Calu3 (cell line): Measurements from ENCODE around the gene ITPK1. TPM values are rescaled to one million over a fixed set of nuclear protein-coding genes. Genes with fewer than 3 reads are reported as not detected.

Experiments used
- BruUV-seq: library from RNA; stranded (reverse); fragments of 400-500 nt; replicated peaks from 2 replicates; lab custom pipeline; 2021; lab: Mats Ljungman, UMichigan
- CTCF ChIA-PET: fragments of 300-600 bp; sonication (Branson Sonifier 250); formaldehyde crosslinking; loops from one replicate; lab custom pipeline; 2022; ENCODE audit warnings: antibody characterized with exemption; lab: Charles Lee
- DNase-seq: peaks from one replicate; pipeline ENCODE4 v3.0.0; 2022
- H3K27ac Mint-ChIP-seq: one replicate; pipeline ENCODE4 v1.8.0; 2022; ENCODE audit warnings: mixed read lengths; ENCODE audit not compliant: unreplicated experiment
- H3K27me3 Mint-ChIP-seq: one replicate; pipeline ENCODE4 v1.8.0; 2022; ENCODE audit warnings: mixed read lengths; ENCODE audit not compliant: unreplicated experiment
- H3K36me3 Mint-ChIP-seq: one replicate; pipeline ENCODE4 v1.8.0; 2022; ENCODE audit warnings: mild to moderate bottlenecking, moderate library complexity, mixed read lengths; ENCODE audit not compliant: insufficient read depth, unreplicated experiment
- H3K4me1 Mint-ChIP-seq: one replicate; pipeline ENCODE4 v1.8.0; 2022; ENCODE audit warnings: mild to moderate bottlenecking, low read depth, mixed read lengths; ENCODE audit not compliant: unreplicated experiment
- H3K4me3 Mint-ChIP-seq: one replicate; pipeline ENCODE4 v1.8.0; 2022; ENCODE audit warnings: mild to moderate bottlenecking, low read depth, moderate library complexity, mixed read lengths; ENCODE audit not compliant: unreplicated experiment
- H3K9me3 Mint-ChIP-seq: one replicate; pipeline ENCODE4 v1.8.0; 2022; ENCODE audit warnings: low read depth, mixed read lengths; ENCODE audit not compliant: unreplicated experiment
- intact Hi-C: fragments of 100-400 bp; cut with micrococcal nuclease; formaldehyde crosslinking; loops from one replicate; pipeline ENCODE4 v1.10.0; 2022; ENCODE audit not compliant: unreplicated experiment
- total RNA-seq: library from RNA; stranded (reverse); gene quantifications from 2 replicates; pipeline ENCODE4 v1.2.3, GENCODE V29; 2022
- TF ChIP-seq, protein P1 (sequence below): fragments of 200-600 bp; IDR thresholded peaks from one replicate; pipeline ENCODE4 v1.8.0; 2022; ENCODE audit warnings: antibody characterized with exemption; ENCODE audit not compliant: unreplicated experiment

ITPK1 gene
- total RNA-seq, 1 experiment from 2014 or later: 94.3 TPM

DNA sequence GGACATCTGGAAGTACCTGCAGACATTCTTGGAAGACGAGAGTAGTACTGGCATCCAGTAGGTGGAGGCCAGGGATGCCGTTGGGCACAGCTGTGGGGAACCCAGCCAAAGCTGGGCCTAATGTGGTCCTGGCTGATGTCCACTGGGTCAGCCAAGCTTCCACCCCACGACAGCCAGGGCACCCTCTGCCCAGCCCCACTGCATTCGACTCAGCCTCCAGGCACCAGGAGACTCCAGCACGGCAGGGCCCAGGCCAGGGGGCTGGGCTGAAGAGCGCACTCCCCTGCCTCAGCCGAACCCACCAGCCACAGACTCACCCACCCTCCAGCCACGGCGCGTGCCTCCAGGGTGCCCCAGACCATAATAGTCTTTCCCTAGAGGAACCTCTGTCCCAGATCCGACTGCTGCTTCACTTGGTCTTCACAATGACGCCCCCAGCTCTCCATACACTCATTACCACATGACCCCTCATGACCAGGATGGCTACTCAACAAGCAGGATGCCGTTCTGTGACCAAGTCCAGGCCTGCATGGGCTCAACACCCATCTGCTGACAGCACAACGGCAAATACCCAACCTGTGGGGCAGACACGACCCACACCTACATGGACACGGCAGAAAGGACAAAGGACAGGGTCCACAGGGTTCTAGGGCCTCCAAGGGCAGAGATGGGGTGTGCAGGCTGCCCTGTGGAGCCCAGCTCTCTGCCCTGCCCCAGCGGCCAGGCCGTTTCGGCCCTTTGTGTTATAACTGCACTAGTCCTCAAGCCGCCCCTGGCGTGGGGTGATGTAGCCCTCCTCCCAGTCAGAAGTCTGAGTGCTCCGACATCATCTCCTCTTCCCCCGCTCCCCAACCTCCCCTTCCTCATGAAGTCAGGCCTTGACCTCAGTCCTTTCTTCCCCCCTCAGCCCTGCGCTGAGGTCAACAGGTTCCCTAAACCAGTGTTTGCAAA, 22.8 kb downstream of the ITPK1 start:
- TF ChIP-seq, protein P1, sequence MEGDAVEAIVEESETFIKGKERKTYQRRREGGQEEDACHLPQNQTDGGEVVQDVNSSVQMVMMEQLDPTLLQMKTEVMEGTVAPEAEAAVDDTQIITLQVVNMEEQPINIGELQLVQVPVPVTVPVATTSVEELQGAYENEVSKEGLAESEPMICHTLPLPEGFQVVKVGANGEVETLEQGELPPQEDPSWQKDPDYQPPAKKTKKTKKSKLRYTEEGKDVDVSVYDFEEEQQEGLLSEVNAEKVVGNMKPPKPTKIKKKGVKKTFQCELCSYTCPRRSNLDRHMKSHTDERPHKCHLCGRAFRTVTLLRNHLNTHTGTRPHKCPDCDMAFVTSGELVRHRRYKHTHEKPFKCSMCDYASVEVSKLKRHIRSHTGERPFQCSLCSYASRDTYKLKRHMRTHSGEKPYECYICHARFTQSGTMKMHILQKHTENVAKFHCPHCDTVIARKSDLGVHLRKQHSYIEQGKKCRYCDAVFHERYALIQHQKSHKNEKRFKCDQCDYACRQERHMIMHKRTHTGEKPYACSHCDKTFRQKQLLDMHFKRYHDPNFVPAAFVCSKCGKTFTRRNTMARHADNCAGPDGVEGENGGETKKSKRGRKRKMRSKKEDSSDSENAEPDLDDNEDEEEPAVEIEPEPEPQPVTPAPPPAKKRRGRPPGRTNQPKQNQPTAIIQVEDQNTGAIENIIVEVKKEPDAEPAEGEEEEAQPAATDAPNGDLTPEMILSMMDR: no peak
- Mint-ChIP-seq H3K27ac (no peak overlapping the region), H3K27me3 (no peaks in the 10 kb centered on the region), H3K9me3 (no peaks in the 10 kb centered on the region), H3K4me1 (peaks cover 21% of the 10 kb centered on the region), H3K36me3 (peaks cover 5% of the 10 kb centered on the region), H3K4me3 (no peak overlapping the region)
- BruUV-seq: no TSS peak
- no peak for DNase-seq
- intact Hi-C loops: no loop called here
- CTCF ChIA-PET: no interaction called here

DNA sequence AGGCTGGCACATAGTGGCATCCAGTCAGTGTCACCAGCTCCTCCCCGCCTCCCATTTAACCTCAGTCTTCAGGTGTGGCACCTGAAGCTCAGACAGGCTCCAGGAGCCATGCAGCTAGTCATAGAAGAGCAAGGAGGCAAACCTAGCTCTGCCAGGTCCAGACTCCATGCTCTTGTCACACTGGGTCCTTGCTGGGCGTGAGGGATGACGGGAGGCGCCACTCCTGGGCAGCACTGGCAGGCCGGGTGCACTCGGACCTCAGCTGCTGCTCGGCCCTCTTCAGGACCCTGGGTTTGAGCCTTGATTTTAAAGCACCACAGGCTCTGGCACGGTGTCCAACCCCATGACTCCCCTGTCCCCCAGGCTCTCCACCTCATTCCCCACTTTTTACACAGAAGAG, 24.1 kb downstream of the ITPK1 start:
- H3K36me3 Mint-ChIP-seq: peaks cover 5% of the 10 kb centered on the region
- H3K27ac Mint-ChIP-seq: no peak overlapping the region
- TF ChIP-seq, protein P1: no peak
- H3K4me3 Mint-ChIP-seq: no peak overlapping the region
- no peaks in the 10 kb centered on the region for H3K9me3 Mint-ChIP-seq
- no peak for DNase-seq
- BruUV-seq: no TSS peak
- intact Hi-C loops: no loop called here
- CTCF ChIA-PET: no interaction called here
- H3K27me3 Mint-ChIP-seq: no peaks in the 10 kb centered on the region
- H3K4me1 Mint-ChIP-seq: peaks cover 21% of the 10 kb centered on the region

DNA sequence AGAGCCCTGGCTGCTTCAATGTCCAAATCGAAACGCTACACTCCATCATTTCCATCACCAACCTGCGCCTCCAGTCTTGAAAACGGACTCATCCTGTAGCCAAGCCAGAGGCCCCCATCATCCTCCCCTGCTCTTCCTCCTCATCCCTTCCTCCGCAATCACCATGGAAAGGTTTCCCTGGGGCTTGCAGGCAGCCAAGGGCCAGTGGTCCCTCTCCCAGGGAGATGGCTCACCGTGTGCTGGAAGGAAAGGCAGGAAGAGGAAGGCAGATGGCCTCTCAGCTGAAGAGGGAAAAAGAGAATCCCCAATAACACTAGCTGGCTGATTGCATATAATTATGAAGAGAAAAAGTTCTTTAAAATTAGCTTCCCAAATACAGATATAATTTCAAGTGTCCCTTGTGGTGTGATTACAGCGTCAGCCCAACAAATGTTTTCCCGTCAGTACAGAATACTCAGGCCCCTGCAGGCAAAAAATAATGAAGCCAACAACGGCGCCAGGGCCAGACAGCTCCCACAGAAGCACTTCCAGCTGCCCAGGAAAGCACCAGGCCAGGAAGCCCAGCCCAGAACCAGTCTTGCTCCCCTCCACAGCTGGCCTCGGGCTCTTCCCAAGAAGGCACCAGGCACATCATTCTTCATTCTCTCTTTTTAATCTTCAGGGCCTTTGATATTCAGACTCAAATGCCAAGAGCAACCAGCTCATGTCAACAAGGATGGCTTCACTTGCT, 24.7 kb downstream of the ITPK1 start:
- Mint-ChIP-seq H3K27me3 (no peaks in the 10 kb centered on the region), H3K4me3 (no peak overlapping the region), H3K36me3 (peaks cover 5% of the 10 kb centered on the region), H3K4me1 (peaks cover 15% of the 10 kb centered on the region), H3K27ac (no peak overlapping the region), H3K9me3 (no peaks in the 10 kb centered on the region)
- intact Hi-C loops: no loop called here
- no peak for DNase-seq
- CTCF ChIA-PET: no interaction called here
- TF ChIP-seq, protein P1: no peak
- BruUV-seq: no TSS peak

DNA sequence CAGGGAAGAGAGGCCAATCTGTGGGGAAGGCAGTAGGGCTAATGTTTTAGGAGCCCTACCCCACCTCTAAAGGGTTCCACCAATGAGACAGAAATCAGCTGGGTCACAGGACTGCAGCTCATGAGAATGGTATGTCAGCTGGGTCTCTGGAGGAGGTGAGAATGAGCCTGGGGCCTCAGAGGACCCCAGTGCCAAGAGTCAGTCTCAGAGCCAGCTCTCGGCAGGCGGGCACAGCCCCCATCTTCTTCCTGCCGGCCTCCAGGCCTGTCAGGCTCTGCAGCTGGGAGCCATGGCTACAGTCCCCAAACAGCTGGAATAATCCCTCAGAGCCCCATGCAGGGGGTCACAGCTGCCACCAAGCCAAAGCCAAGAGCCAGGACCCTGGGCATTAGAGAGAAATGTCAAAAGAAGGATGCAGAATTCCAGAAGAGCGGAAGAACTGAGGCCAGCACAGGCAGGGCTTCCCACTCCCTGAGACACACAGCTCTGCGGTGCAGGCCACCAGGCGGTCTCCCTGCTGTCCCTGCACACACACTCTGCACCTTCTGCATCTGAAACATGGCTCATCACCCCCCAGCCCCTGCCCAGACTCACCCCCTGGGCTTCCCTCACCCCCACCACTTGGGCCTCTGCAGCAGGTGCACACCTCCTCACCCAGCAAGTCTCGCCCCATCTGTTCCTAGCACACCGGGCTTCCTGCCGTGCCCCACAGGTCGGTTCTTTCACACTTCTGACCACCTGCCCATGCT, 26.0 kb downstream of the ITPK1 start:
- DNase-seq: no peak
- Mint-ChIP-seq H3K27ac (no peak overlapping the region), H3K9me3 (no peaks in the 10 kb centered on the region), H3K27me3 (no peaks in the 10 kb centered on the region), H3K4me1 (peaks cover 13% of the 10 kb centered on the region), H3K4me3 (no peak overlapping the region), H3K36me3 (peaks cover 5% of the 10 kb centered on the region)
- CTCF ChIA-PET: no interaction called here
- no TSS peak for BruUV-seq
- intact Hi-C loops: no loop called here
- TF ChIP-seq, protein P1: no peak
